HFFc6 (cell line): ENCODE measurements around the gene PABPC1L2B. TPM values are rescaled to one million over a fixed set of nuclear protein-coding genes. Genes with fewer than 3 reads are reported as not detected.
"Not testable (repeated sequence)": the region's sequence is repeated elsewhere in the genome, so short reads cannot be mapped to it uniquely, and the experiment has no call there.

Source experiments
- DNase-seq: peaks from one replicate; pipeline ENCODE4 v3.0.0-alpha.2; 2018
- H3K27ac Mint-ChIP-seq: 2 replicates; pipeline ENCODE4 v1.8.0; 2020; ENCODE audit warnings: mild to moderate bottlenecking, mixed read lengths
- H3K27me3 Mint-ChIP-seq: 2 replicates; pipeline ENCODE4 v1.8.0; 2021; ENCODE audit warnings: mild to moderate bottlenecking, moderate library complexity, mixed read lengths; ENCODE audit not compliant: insufficient read depth
- H3K36me3 Mint-ChIP-seq: 2 replicates; pipeline ENCODE4 v1.8.0; 2021; ENCODE audit warnings: low read depth, mixed read lengths
- H3K4me1 Mint-ChIP-seq: 2 replicates; pipeline ENCODE4 v1.8.0; 2020; ENCODE audit warnings: low read depth, mixed read lengths
- H3K4me3 Mint-ChIP-seq: 2 replicates; pipeline ENCODE4 v1.8.0; 2020; ENCODE audit warnings: mild to moderate bottlenecking, moderate library complexity, mixed read lengths
- H3K9me3 Mint-ChIP-seq: 2 replicates; pipeline ENCODE4 v1.8.0; 2020; ENCODE audit warnings: mild to moderate bottlenecking, mixed read lengths
- long read RNA-seq: library from polyadenylated mRNA; unstranded; transcript quantifications from one replicate; pipeline ENCODE4 v2.0.0, GENCODE V29; 2019
- total RNA-seq, 6 experiments: library from RNA; stranded (reverse); fragmentation: NEBNext Ultra II Directional; extraction: Animal tissue kit (Norgen Biotek cat#: 25700); gene quantifications; 2 replicates in 1 of 6; 3 replicates in 5 of 6; pipeline ENCODE4 v1.2.3, GENCODE V29; 2021
- TF ChIP-seq, protein P1 (sequence below): fragments of 200-600 bp; sonication (generic); IDR thresholded peaks from 2 replicates; pipeline ENCODE4 v1.5.0; 2021; ENCODE audit warnings: antibody characterized with exemption, mild to moderate bottlenecking

Gene PABPC1L2B
- not detected for total RNA-seq
- long read RNA-seq, result 0 reads

DNA sequence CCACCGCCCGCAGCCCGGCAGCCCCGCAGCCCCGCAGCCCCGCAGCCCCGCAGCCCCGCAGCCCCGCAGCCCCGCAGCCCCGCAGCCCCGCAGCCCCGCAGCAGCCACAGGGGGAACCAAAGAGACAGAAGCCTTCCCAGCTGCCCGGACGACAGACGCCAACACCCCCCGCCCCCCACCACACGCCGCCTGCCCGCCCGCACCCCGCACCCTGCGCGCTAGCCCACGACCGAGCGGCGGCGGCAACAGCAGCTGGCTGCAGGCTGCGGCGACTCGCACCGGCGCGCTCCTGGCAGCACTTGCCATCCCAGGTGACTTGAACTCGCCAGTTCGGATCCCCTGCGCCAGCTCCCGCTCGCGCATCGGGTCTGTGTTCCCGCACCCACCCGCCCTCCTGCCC is at the start of gene PABPC1L2B:
TSS of gene PABPC1L2B (plus strand) at position 207 of the 400 bp plus-strand sequence. CDS start 704 bp downstream, outside the sequence.
- not testable (repeated sequence) for H3K4me1 Mint-ChIP-seq, H3K36me3 Mint-ChIP-seq, H3K9me3 Mint-ChIP-seq, H3K27ac Mint-ChIP-seq, DNase-seq, H3K27me3 Mint-ChIP-seq, H3K4me3 Mint-ChIP-seq

- H3K9me3 Mint-ChIP-seq, H3K27ac Mint-ChIP-seq, H3K4me1 Mint-ChIP-seq, H3K36me3 Mint-ChIP-seq, DNase-seq, H3K27me3 Mint-ChIP-seq, H3K4me3 Mint-ChIP-seq: not testable (repeated sequence)
These were observed 42.8 kb upstream of the PABPC1L2B start for GRCh38 chrX:72959971-72960370.

- not testable (repeated sequence) for H3K4me1 Mint-ChIP-seq
These were observed 30.9 kb upstream of the PABPC1L2B start for GRCh38 chrX:72971859-72972258.

GRCh38 chrX:72974885-72975284 is 27.9 kb upstream of the PABPC1L2B start:
- DNase-seq, H3K4me1 Mint-ChIP-seq, H3K4me3 Mint-ChIP-seq, H3K36me3 Mint-ChIP-seq, H3K9me3 Mint-ChIP-seq, H3K27ac Mint-ChIP-seq, H3K27me3 Mint-ChIP-seq: not testable (repeated sequence)

More at GRCh38 chrX:72971859-72972258, 30.9 kb upstream of the PABPC1L2B start:
- H3K36me3 Mint-ChIP-seq, DNase-seq, H3K9me3 Mint-ChIP-seq, H3K27ac Mint-ChIP-seq, H3K4me3 Mint-ChIP-seq, H3K27me3 Mint-ChIP-seq: not testable (repeated sequence)

DNA sequence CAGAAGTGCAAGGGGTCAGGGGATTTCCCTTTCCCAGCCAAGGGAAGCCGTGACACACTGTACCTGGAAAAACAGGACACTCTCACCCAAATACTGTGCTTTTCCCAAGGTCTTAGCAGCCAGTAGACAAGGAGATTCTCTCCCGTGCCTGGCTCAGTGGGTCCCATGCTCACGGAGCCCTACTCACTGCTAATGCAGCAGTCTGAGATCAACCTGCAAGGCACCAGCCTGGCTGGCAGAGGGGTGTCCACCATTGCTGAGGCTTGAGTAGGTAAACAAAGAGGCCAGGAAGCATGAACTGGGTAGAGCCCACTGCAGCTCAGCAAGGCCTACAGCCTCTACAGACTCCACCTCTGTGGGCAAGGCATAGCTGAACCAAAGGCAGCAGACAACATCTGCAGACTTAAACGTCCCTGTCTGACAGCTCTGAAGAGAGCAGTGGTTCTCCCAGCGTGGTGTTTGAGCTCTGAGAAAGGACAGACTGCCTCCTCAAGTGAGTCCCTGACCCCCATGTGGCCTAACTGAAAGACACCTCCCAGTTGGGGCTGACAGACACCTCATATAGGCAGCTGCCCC is 21.8 kb upstream of the PABPC1L2B start:
- not testable (repeated sequence) for DNase-seq, H3K4me1 Mint-ChIP-seq, H3K27me3 Mint-ChIP-seq, H3K36me3 Mint-ChIP-seq, H3K27ac Mint-ChIP-seq, H3K4me3 Mint-ChIP-seq, H3K9me3 Mint-ChIP-seq

- not testable (repeated sequence) for DNase-seq, H3K9me3 Mint-ChIP-seq, H3K4me1 Mint-ChIP-seq, H3K27ac Mint-ChIP-seq, H3K4me3 Mint-ChIP-seq, H3K27me3 Mint-ChIP-seq, H3K36me3 Mint-ChIP-seq
These were observed 1.3 kb downstream of the PABPC1L2B start for GRCh38 chrX:73004032-73004431.

DNA sequence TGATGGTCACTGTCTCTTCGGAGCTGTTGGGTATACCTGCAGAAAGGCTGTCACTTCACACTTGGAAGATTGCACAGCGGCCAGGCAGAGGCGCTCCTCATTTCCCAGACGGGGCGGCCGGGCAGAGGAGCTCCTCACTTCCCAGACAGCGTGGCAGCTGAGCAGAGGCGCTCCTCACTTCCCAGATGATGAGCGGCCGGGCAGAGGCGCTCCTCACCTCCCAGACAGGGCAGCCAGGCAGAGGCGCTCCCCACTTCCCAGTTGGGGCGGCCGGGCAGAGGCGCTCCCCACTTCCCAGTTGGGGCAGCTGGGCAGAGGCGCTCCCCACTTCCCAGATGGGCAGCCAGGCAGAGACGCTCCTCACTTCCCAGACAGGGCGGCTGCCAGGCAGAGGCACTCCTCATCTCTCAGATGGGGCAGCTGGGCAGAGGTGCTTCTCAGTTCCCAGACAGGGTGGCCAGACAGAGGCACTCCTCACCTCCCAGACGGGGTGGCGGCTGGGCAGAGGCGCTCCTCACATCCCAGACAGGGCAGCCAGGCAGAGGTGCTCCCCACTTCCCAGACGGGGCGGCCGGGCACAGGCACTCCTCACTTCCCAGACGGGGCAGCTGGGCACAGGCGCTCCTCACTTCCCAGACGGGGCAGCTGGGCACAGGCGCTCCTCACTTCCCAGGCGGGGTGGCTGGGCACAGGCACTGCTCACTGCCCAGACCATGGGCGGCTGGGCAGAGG is 18.8 kb downstream of the PABPC1L2B start:
- no peak overlapping the region for H3K4me3 Mint-ChIP-seq
- H3K27me3 Mint-ChIP-seq, result no peaks in the 10 kb centered on the region
- peaks cover 12% of the 10 kb centered on the region for H3K9me3 Mint-ChIP-seq
- no peak for DNase-seq
- TF ChIP-seq, protein P1, sequence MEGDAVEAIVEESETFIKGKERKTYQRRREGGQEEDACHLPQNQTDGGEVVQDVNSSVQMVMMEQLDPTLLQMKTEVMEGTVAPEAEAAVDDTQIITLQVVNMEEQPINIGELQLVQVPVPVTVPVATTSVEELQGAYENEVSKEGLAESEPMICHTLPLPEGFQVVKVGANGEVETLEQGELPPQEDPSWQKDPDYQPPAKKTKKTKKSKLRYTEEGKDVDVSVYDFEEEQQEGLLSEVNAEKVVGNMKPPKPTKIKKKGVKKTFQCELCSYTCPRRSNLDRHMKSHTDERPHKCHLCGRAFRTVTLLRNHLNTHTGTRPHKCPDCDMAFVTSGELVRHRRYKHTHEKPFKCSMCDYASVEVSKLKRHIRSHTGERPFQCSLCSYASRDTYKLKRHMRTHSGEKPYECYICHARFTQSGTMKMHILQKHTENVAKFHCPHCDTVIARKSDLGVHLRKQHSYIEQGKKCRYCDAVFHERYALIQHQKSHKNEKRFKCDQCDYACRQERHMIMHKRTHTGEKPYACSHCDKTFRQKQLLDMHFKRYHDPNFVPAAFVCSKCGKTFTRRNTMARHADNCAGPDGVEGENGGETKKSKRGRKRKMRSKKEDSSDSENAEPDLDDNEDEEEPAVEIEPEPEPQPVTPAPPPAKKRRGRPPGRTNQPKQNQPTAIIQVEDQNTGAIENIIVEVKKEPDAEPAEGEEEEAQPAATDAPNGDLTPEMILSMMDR, result no peak
- no peaks in the 10 kb centered on the region for H3K36me3 Mint-ChIP-seq
- no peak overlapping the region for H3K27ac Mint-ChIP-seq
- H3K4me1 Mint-ChIP-seq, result no peaks in the 10 kb centered on the region

DNA sequence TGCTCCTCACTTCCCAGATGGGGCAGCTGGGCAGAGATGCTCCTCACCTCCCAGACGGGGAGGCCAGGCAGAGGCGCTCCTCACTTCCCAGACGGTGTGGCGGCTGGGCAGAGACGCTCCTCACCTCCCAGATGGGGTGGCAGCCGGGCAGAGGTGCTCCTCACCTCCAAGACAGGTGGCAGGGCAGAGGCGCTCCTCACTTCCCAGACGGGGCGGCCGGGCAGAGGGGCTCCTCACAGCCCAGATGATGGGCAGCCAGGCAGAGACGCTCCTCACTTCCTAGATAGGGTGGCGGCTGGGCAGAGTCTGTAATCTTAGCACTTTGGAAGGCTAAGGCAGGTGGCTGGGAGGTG is 19.3 kb downstream of the PABPC1L2B start:
- peaks cover 12% of the 10 kb centered on the region for H3K9me3 Mint-ChIP-seq
- DNase-seq, H3K36me3 Mint-ChIP-seq, H3K4me3 Mint-ChIP-seq, H3K27ac Mint-ChIP-seq, H3K4me1 Mint-ChIP-seq, H3K27me3 Mint-ChIP-seq: not testable (repeated sequence)

DNA sequence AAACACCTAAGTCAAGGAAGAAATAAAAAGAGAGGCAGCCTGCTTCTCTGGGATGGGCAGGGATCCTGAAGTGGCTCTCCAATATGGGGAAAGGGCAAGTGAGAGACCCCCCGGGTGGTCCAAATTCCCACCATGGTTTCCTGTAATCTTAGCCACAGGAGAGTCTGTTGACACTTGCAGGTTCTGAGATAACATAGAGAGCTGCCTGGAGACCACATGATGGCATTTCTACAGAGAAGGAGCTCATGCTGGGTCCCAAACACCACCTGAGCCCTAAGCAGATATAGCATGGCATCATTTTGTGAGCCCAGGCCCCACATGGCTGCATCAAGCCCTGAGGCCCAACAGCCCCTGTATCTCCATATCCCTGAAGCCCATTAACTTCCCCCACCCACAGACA is 26.1 kb downstream of the PABPC1L2B start:
- TF ChIP-seq, protein P1, result no peak
- Mint-ChIP-seq H3K27me3 (no peaks in the 10 kb centered on the region), H3K27ac (no peak overlapping the region), H3K4me1 (no peaks in the 10 kb centered on the region), H3K9me3 (peaks cover 8% of the 10 kb centered on the region), H3K36me3 (no peaks in the 10 kb centered on the region), H3K4me3 (no peak overlapping the region)
- no peak for DNase-seq

Other genes starting within 250 kb of the PABPC1L2B start
- not detected for gene DMRTC1B, start 226.0 kb upstream of the PABPC1L2B start, total RNA-seq
- not detected for gene FAM236B, start 220.3 kb upstream of the PABPC1L2B start, total RNA-seq
- gene FAM236D, start 194.7 kb upstream of the PABPC1L2B start, total RNA-seq, result not detected
- gene FAM236C, start 90.3 kb upstream of the PABPC1L2B start, total RNA-seq, result not detected
- not detected for gene FAM236A, start 64.7 kb upstream of the PABPC1L2B start, total RNA-seq
- gene DMRTC1, start 59.1 kb upstream of the PABPC1L2B start, total RNA-seq, result not detected
- not detected for gene PABPC1L2A, start 76.6 kb downstream of the PABPC1L2B start, total RNA-seq
- gene NAP1L2, start 211.9 kb downstream of the PABPC1L2B start, total RNA-seq, result under 1 TPM; 0.09 to 0.81 (median 0.26) TPM